Measurements from ENCODE around the gene CSTPP1.

GRCh38 chr11:46949297-46949696, 12.7 kb downstream of the CSTPP1 start:
- TF ChIP-seq CTCF (IDR thresholded peaks at IDR 0.05) = no peak
- no peak for TF ChIP-seq EP300 (IDR thresholded peaks at IDR 0.05)
- TF ChIP-seq POLR2A (IDR thresholded peaks at IDR 0.05) = no peak

All from tibial nerve (tissue), 4 donors.